Loucy (cell line): ENCODE results near the gene PIANP.

Source experiments
- H2AFZ ChIP-seq: fragments of 200-600 bp; sonication (generic); 2 replicates; pipeline ENCODE4 v1.6.0; 2016; ENCODE audit warnings: antibody characterized with exemption, mild to moderate bottlenecking, low read length, moderate library complexity
- H3F3A ChIP-seq: fragments of 200-600 bp; 2 replicates; pipeline ENCODE4 v1.6.0; 2016; ENCODE audit warnings: antibody characterized with exemption, low read depth, mild to moderate bottlenecking
- H3K27me3 ChIP-seq: fragments of 200-600 bp; sonication (generic); 2 replicates; pipeline ENCODE4 v1.6.1; 2014; ENCODE audit warnings: low read length, mild to moderate bottlenecking; ENCODE audit not compliant: insufficient read depth, poor library complexity, severe bottlenecking
- H3K36me3 ChIP-seq: fragments of 200-600 bp; sonication (generic); 2 replicates; pipeline ENCODE4 v1.6.1; 2016; ENCODE audit warnings: low read length; ENCODE audit not compliant: insufficient read depth
- H3K4me1 ChIP-seq: fragments of 200-600 bp; sonication (generic); 2 replicates; pipeline ENCODE4 v1.5.1; 2014; ENCODE audit warnings: low read length, mild to moderate bottlenecking; ENCODE audit not compliant: insufficient read depth, poor library complexity, severe bottlenecking
- H3K4me2 ChIP-seq: fragments of 200-600 bp; sonication (generic); 2 replicates; pipeline ENCODE4 v1.6.0; 2014; ENCODE audit warnings: antibody characterized with exemption, low read length, low read depth, mild to moderate bottlenecking; ENCODE audit not compliant: poor library complexity, severe bottlenecking
- H3K4me3 ChIP-seq: fragments of 200-600 bp; sonication (generic); 2 replicates; pipeline ENCODE4 v1.5.1; 2014; ENCODE audit warnings: low read length, mild to moderate bottlenecking, mixed read lengths; ENCODE audit not compliant: poor library complexity, severe bottlenecking
- H3K79me2 ChIP-seq: fragments of 200-600 bp; sonication (generic); 2 replicates; pipeline ENCODE4 v1.6.1; 2014; ENCODE audit warnings: low read length; ENCODE audit not compliant: insufficient read depth
- H3K9ac ChIP-seq: fragments of 200-600 bp; sonication (generic); 2 replicates; pipeline ENCODE4 v1.6.0; 2014; ENCODE audit warnings: mild to moderate bottlenecking, low read depth, low read length, moderate library complexity; ENCODE audit not compliant: poor library complexity, severe bottlenecking
- H3K9me2 ChIP-seq: fragments of 200-600 bp; sonication (generic); replicated peaks from 2 replicates; pipeline ENCODE4 v1.6.1; 2016; ENCODE audit warnings: low read depth, low read length, mixed read lengths
- H3K9me3 ChIP-seq: fragments of 200-600 bp; sonication (generic); 2 replicates; pipeline ENCODE4 v1.6.1; 2014; ENCODE audit warnings: mild to moderate bottlenecking, antibody characterized with exemption, low read length, low read depth; ENCODE audit not compliant: insufficient read depth
- H4K20me1 ChIP-seq: fragments of 200-600 bp; sonication (generic); 2 replicates; pipeline ENCODE4 v1.6.0; 2014; ENCODE audit warnings: antibody characterized with exemption, low read length, mild to moderate bottlenecking; ENCODE audit not compliant: insufficient read depth, poor library complexity, severe bottlenecking
- EZH2phosphoT487 ChIP-seq: fragments of 200-600 bp; IDR thresholded peaks from 2 replicates; pipeline ENCODE4 v1.6.1; 2018; ENCODE audit warnings: antibody characterized with exemption, mild to moderate bottlenecking, moderate library complexity, borderline replicate concordance
- TF ChIP-seq, protein P1 (sequence below): fragments of 200-600 bp; sonication (generic); conservative IDR thresholded peaks from 2 replicates; pipeline ENCODE4 v1.5.1; 2014; ENCODE audit warnings: mild to moderate bottlenecking, antibody characterized with exemption, low read length

The PIANP gene

DNA sequence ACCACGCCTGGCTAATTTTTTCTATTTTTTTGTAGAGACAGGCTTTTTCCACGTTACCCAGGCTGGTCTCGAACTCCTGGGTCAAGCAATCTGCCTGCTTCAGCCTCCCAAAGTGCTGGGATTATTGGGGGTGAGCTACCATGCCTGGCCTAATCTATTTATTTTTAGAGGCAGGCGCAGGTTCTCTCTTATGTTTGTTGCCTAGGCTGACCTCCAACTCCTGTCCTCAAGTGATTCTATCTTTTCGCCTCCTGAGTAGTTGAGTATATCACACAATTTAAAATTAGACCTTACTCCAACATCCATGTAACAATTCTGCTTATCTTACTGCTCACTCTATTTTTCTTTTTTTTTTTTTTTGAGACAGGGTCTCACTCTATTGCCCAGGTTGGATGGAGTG is 46.6 kb downstream of the PIANP start:
- H3K9me3 ChIP-seq = no peaks in the 10 kb centered on the region
- H3K4me1 ChIP-seq = no peaks in the 10 kb centered on the region
- peaks cover 21% of the 10 kb centered on the region; the same call in 1 of the 2 replicates for H3K36me3 ChIP-seq
- H3F3A ChIP-seq = no peaks in the 10 kb centered on the region
- H3K27me3 ChIP-seq = no peaks in the 10 kb centered on the region
- TF ChIP-seq, protein P1, sequence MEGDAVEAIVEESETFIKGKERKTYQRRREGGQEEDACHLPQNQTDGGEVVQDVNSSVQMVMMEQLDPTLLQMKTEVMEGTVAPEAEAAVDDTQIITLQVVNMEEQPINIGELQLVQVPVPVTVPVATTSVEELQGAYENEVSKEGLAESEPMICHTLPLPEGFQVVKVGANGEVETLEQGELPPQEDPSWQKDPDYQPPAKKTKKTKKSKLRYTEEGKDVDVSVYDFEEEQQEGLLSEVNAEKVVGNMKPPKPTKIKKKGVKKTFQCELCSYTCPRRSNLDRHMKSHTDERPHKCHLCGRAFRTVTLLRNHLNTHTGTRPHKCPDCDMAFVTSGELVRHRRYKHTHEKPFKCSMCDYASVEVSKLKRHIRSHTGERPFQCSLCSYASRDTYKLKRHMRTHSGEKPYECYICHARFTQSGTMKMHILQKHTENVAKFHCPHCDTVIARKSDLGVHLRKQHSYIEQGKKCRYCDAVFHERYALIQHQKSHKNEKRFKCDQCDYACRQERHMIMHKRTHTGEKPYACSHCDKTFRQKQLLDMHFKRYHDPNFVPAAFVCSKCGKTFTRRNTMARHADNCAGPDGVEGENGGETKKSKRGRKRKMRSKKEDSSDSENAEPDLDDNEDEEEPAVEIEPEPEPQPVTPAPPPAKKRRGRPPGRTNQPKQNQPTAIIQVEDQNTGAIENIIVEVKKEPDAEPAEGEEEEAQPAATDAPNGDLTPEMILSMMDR = no peak
- no peak for TF ChIP-seq EZH2phosphoT487
- H3K4me3 ChIP-seq = no peak overlapping the region
- H3K9ac ChIP-seq = no peak overlapping the region
- no peak overlapping the region for H2AFZ ChIP-seq
- H3K79me2 ChIP-seq = no peaks in the 10 kb centered on the region
- H4K20me1 ChIP-seq = no peaks in the 10 kb centered on the region
- H3K4me2 ChIP-seq = no peak overlapping the region
- H3K9me2 ChIP-seq = no peaks in the 10 kb centered on the region

DNA sequence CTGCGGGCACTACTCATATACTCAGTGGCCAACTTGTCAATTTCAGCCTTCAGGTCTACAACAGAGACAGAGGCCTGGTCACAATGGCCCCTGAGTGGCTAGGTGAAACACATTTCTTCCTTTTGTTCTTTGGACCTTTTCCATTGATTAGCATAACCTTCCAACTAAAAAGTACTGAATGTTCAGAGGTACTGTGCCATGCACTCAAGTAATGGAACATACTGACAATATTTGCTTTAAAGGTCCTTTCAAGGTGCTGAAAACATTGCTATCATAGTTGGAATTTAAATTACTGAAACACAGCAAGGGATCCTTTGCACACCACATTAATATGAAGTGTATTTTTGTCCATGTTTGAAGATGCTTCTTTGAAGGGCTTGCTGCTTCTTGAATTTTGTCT is 47.3 kb downstream of the PIANP start:
- no peak overlapping the region for H2AFZ ChIP-seq

DNA sequence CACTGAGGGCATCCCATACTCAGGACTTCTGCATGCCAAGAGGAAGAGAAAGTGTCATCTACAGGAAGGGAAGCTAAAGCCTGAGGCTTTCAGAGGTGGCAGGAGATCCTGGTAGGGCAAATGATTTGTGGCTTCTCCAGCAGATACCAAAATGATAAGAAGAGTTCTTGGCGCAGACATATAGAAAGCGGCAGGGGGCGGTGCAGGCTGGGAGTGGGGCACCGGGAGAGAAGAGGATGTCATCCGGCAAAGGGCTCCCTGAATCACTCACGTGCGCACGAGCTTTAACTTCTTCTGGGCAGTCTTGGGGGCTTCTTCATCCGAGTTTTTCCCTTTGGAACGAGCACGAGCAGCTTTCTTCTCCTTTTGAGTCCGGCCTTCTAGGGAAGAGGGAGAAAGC is 48.2 kb downstream of the PIANP start:
- Histone ChIP-seq H3K4me3 (no peak overlapping the region), H3K4me1 (no peaks in the 10 kb centered on the region), H3K79me2 (no peaks in the 10 kb centered on the region), H3K9ac (no peak overlapping the region), H3K9me3 (no peaks in the 10 kb centered on the region), H3K4me2 (no peak overlapping the region), H3F3A (no peaks in the 10 kb centered on the region), H2AFZ (no peak overlapping the region), H3K36me3 (peaks cover 21% of the 10 kb centered on the region; the same call in 1 of the 2 replicates), H3K9me2 (no peaks in the 10 kb centered on the region), H4K20me1 (no peaks in the 10 kb centered on the region), H3K27me3 (no peaks in the 10 kb centered on the region)
- TF ChIP-seq, protein P1 = no peak
- no peak for TF ChIP-seq EZH2phosphoT487

More for the DNA sequence above, 47.3 kb downstream of the PIANP start:
- H3K9me3 ChIP-seq = no peaks in the 10 kb centered on the region
- H4K20me1 ChIP-seq = no peaks in the 10 kb centered on the region
- H3K4me3 ChIP-seq = no peak overlapping the region
- no peak overlapping the region for H3K4me2 ChIP-seq
- no peaks in the 10 kb centered on the region for H3K9me2 ChIP-seq
- no peaks in the 10 kb centered on the region for H3F3A ChIP-seq
- H3K36me3 ChIP-seq = peaks cover 21% of the 10 kb centered on the region; the same call in 1 of the 2 replicates
- H3K79me2 ChIP-seq = no peaks in the 10 kb centered on the region
- H3K9ac ChIP-seq = no peak overlapping the region
- H3K27me3 ChIP-seq = no peaks in the 10 kb centered on the region
- TF ChIP-seq, protein P1 = no peak
- TF ChIP-seq EZH2phosphoT487 = no peak
- no peaks in the 10 kb centered on the region for H3K4me1 ChIP-seq
